ENCODE data around the gene SHB. TPM values are rescaled to one million over a fixed set of nuclear protein-coding genes. Genes with fewer than 3 reads are reported as not detected.

The SHB gene
- total RNA-seq, 2 experiments from 2014 or later: 0.23 to 1.1 TPM

DNA sequence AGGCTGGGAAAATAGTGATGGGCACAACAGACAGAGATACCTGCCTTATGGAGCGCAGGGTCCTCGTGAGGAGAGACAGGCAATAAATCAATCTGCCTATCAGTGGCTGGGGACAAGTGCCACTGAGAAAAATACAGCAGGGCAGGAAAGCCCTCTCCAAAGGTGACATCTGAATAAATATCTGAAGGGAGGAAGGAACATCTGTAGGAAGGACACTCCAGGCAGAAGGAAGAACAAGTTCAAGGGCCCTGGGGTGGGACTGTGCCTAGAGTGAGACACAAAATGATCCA, 111.4 kb downstream of the SHB start:
- no peak for ATAC-seq
- no peak overlapping the region for H3K27ac Mint-ChIP-seq
- no peaks in the 10 kb centered on the region for H3K36me3 Mint-ChIP-seq
- no peaks in the 10 kb centered on the region for H3K27me3 Mint-ChIP-seq
- H3K4me3 Mint-ChIP-seq: no peak overlapping the region
- H3K9me3 Mint-ChIP-seq (ENCODE audit: low read depth): no peaks in the 10 kb centered on the region
- CTCF ChIA-PET: no interaction called here
- peaks cover 34% of the 10 kb centered on the region for H3K4me1 Mint-ChIP-seq
- DNase-seq: no peak

GRCh38 chr9:37956904-37957663, 111.9 kb downstream of the SHB start:
- ATAC-seq (no peak), DNase-seq (no peak)
- no peaks in the 10 kb centered on the region for H3K9me3 Mint-ChIP-seq (ENCODE audit: low read depth)
- CTCF ChIA-PET: no interaction called here
- no peak overlapping the region for H3K4me3 Mint-ChIP-seq
- no peak overlapping the region for H3K27ac Mint-ChIP-seq
- no peaks in the 10 kb centered on the region for H3K27me3 Mint-ChIP-seq
- H3K4me1 Mint-ChIP-seq: peaks cover 38% of the 10 kb centered on the region
- no peaks in the 10 kb centered on the region for H3K36me3 Mint-ChIP-seq

DNA sequence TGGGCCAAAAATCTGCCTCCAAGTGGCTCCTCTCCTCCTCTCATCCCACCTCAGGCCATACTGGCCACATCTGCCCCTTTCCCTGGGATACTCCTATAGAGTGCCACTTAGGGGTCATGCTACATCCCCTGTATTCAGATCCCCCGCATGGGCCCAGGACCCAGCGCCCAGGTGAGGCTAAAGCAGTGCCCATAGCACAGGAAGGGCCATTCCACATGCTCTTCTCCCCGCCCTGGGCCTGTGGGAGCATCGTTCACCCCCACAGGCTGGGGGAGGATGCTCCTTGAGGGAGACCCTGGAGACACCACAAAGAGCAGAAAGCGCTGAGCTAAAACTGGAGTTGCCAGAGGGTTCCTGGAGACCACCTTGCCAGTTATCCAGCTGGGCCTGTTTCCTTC, 112.6 kb downstream of the SHB start:
- Mint-ChIP-seq H3K36me3 (no peaks in the 10 kb centered on the region), H3K4me3 (no peak overlapping the region), H3K27ac (no peak overlapping the region), H3K4me1 (peaks cover 36% of the 10 kb centered on the region), H3K9me3 (ENCODE audit: low read depth) (no peaks in the 10 kb centered on the region), H3K27me3 (no peaks in the 10 kb centered on the region)
- CTCF ChIA-PET: interaction anchor here (1.2 kb wide), 1 partner anchor 131 kb away, joined by 4 read pairs; no protein-coding TSS in a partner anchor
- ATAC-seq (no peak), DNase-seq (no peak)

DNA sequence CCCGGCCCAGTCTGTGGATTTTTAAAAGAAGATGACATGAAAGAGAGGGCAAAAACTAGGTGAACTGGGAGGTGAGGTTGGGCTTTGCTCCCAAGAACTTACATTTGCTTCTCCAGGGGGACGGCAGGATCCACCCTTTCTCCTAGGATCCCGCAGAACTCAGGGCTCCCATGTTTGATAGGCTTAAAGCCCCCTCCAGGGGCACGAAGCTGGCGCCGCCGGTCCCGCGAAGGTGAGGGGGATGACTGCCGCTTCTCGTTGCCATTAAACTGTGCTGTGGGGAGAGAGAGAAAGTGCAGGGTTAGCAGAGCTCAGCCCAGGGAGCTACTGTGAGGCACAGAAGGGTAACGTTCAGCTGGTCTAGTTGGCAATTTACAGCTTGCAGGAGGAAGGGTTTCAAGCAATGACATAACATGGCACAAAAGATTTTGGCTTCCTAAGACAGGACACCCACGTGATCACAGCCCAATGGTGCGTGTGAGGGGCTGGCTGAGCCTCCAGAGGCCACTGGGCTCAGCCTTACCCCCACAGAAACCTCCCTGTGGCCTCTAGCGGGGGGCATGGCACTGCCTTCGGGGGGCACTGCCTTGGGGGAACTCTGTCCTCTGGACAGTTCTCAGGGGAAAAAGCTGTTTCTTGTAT, 113.1 kb downstream of the SHB start:
- Mint-ChIP-seq H3K27me3 (no peaks in the 10 kb centered on the region), H3K9me3 (ENCODE audit: low read depth) (no peaks in the 10 kb centered on the region), H3K4me1 (peaks cover 31% of the 10 kb centered on the region), H3K4me3 (no peak overlapping the region), H3K27ac (no peak overlapping the region), H3K36me3 (no peaks in the 10 kb centered on the region)
- ATAC-seq (no peak), DNase-seq (no peak)
- CTCF ChIA-PET: interaction anchor here (1.2 kb wide), 1 partner anchor 132 kb away, joined by 4 read pairs; no protein-coding TSS in a partner anchor

- H3K4me1 Mint-ChIP-seq: peaks cover 30% of the 10 kb centered on the region
Observed at GRCh38 chr9:37954581-37954981, 114.4 kb downstream of the SHB start.

DNA sequence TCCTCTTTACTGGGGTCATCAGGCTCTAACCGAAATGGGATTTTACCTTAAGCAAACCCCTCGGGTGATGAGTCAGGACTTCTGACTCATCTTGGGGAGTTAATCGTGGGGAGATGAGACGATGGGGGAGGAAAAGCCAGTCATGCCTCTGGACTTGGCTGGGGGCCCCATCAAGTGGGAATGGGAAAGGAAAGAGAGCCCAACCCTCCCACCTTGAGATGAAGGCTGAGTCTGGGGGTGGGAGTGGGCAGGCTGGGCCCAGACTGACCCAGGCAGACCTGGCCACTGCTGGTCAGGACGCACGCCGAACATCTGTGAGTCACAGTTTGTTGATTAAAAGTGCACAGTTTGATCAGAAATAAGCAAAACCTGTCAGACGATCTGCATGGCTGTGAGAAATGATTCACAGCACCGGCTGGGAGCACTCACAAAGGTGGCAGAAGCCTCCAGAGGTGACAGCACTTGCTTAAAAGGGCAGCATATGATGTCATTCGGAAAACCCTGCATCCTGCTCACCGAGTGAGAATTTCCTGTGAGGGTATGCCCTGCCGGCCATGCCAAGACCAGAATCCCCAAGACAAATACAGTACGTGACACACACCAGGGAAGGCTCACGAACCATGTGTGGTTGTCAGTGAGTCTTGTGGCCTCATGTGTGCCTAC, 115.1 kb downstream of the SHB start:
- CTCF ChIA-PET: no interaction called here
- H3K4me1 Mint-ChIP-seq: peaks cover 30% of the 10 kb centered on the region
- ATAC-seq: peak; percentile 77
- DNase-seq: peak; percentile 75
- H3K27ac Mint-ChIP-seq: peak overlapping the region; percentile 74
- no peaks in the 10 kb centered on the region for H3K9me3 Mint-ChIP-seq (ENCODE audit: low read depth)
- no peaks in the 10 kb centered on the region for H3K27me3 Mint-ChIP-seq
- H3K4me3 Mint-ChIP-seq: peak overlapping the region; percentile 20
- H3K36me3 Mint-ChIP-seq: no peaks in the 10 kb centered on the region

More at GRCh38 chr9:37954581-37954981, 114.4 kb downstream of the SHB start:
- DNase-seq (no peak), ATAC-seq (peak; percentile 10)
- no peak overlapping the region for H3K4me3 Mint-ChIP-seq
- peak overlapping the region; percentile 12 for H3K27ac Mint-ChIP-seq
- no peaks in the 10 kb centered on the region for H3K9me3 Mint-ChIP-seq (ENCODE audit: low read depth)
- no peaks in the 10 kb centered on the region for H3K27me3 Mint-ChIP-seq
- CTCF ChIA-PET: no interaction called here
- H3K36me3 Mint-ChIP-seq: no peaks in the 10 kb centered on the region

DNA sequence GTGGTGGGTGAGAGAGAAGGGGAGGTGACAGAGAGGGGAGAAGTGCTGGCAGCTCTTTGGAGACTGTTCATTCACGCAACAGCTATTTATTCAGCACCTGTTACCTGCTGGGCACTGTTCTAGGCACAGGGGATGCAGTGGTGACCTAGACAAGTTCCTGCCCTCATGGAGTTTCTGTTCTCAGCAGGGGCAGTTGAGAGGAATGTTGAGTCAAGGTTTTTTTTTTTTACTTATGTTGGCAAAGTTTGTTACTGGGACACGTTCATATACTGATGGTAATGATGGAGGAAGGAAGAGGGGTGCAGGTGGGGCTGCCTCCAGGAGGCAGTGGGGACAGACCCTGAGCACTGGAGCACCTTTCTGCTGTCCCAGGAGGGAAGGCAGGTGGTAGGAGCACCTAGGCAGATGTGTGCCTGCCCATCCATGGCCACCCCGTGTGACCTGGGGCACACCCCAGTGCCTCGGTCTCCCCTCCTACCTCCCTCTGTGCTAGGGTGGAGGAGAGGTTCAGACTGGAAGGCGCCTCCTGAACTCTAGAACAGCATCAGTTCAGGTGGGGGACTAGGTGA, 115.7 kb downstream of the SHB start:
- no peaks in the 10 kb centered on the region for H3K36me3 Mint-ChIP-seq
- H3K9me3 Mint-ChIP-seq (ENCODE audit: low read depth): no peaks in the 10 kb centered on the region
- peak overlapping the region; percentile 74 for H3K27ac Mint-ChIP-seq
- CTCF ChIA-PET: no interaction called here
- H3K4me1 Mint-ChIP-seq: peaks cover 30% of the 10 kb centered on the region
- H3K4me3 Mint-ChIP-seq: peak overlapping the region; percentile 20
- ATAC-seq (no peak), DNase-seq (no peak)
- H3K27me3 Mint-ChIP-seq: no peaks in the 10 kb centered on the region

GRCh38 chr9:37952731-37953130, 116.3 kb downstream of the SHB start:
- Mint-ChIP-seq H3K27me3 (no peaks in the 10 kb centered on the region), H3K4me1 (peaks cover 30% of the 10 kb centered on the region), H3K36me3 (no peaks in the 10 kb centered on the region), H3K9me3 (ENCODE audit: low read depth) (no peaks in the 10 kb centered on the region), H3K27ac (no peak overlapping the region), H3K4me3 (no peak overlapping the region)
- no peak for DNase-seq
- CTCF ChIA-PET: no interaction called here
- no peak for ATAC-seq

DNA sequence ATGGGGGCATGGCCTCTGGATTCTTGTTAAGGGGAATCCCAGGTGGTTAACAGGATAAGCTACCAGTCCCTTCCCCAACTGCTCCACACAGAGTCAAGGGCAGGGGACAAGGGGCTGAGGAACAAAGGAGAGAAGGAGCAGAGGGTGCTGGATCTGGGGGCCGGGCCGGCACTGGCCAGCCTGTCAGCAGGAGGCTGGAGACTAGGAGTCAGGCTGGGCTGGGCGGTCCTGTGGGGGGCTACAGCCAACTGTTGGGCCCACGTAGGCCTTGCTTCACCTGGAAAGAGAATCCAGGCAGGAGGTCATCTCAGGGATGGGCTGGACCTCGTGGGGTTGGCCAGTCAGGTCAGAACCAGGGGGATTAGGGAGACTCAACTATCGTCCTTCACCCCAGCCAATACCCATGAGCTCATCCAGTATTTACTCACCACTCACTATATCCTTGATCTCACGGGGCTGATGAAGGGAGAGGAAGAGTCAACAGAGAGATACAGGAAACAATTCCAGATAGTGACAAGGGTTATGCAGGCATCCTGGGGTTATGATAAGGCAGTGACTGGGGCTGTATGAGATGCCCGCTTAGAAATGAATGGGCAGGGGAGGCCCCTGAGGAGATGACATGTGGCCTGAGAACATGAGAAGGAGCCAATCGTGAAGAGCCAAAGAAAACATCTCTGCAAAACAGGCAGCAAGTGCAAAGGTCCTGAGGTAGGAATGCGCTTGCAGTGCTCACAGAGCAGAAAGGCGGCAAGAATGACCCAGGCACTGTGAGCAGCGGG, 117.2 kb downstream of the SHB start:
- ATAC-seq (no peak), DNase-seq (no peak)
- Mint-ChIP-seq H3K36me3 (no peaks in the 10 kb centered on the region), H3K27me3 (no peaks in the 10 kb centered on the region), H3K9me3 (ENCODE audit: low read depth) (no peaks in the 10 kb centered on the region), H3K27ac (no peak overlapping the region), H3K4me1 (peaks cover 30% of the 10 kb centered on the region), H3K4me3 (no peak overlapping the region)
- CTCF ChIA-PET: no interaction called here

GRCh38 chr9:37950561-37950960, 118.5 kb downstream of the SHB start:
- no peak overlapping the region for H3K27ac Mint-ChIP-seq
- DNase-seq (no peak), ATAC-seq (no peak)
- H3K9me3 Mint-ChIP-seq (ENCODE audit: low read depth): no peaks in the 10 kb centered on the region
- peaks cover 30% of the 10 kb centered on the region for H3K4me1 Mint-ChIP-seq
- H3K36me3 Mint-ChIP-seq: no peaks in the 10 kb centered on the region
- CTCF ChIA-PET: no interaction called here
- H3K27me3 Mint-ChIP-seq: no peaks in the 10 kb centered on the region
- H3K4me3 Mint-ChIP-seq: no peak overlapping the region

GRCh38 chr9:37949576-37949975, 119.5 kb downstream of the SHB start:
- ATAC-seq: no peak
- H3K36me3 Mint-ChIP-seq: no peaks in the 10 kb centered on the region
- CTCF ChIA-PET: no interaction called here
- no peak for DNase-seq
- H3K4me1 Mint-ChIP-seq: peaks cover 26% of the 10 kb centered on the region
- no peak overlapping the region for H3K27ac Mint-ChIP-seq
- H3K27me3 Mint-ChIP-seq: no peaks in the 10 kb centered on the region
- no peak overlapping the region for H3K4me3 Mint-ChIP-seq
- no peaks in the 10 kb centered on the region for H3K9me3 Mint-ChIP-seq (ENCODE audit: low read depth)

DNA sequence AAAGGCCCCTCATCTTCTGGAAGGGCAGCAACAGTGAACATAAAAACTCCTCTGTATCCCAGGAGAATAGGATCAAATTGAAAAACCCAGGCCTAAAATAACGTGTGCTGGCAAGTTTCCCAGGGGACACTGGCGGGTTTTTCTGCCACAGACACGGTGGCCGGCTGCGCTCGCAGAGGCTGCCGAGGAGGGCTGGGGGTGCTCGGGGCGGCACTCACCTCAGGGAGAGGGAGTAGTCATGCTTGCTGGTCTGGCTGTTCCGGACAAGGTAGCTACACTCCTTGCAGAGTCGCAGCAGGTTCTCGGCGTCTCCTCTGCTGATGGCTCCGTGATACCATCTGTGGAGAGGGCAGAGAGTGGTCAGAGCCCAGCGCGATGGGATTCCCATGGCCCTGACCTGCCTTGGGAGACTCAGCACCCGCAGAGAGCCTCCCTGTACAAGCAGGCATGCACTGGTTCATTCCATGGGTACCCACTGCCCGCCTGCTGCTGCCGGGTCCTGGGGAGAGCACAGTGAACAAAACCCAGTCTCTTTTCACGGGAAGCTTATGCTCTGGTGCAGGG, 120.5 kb downstream of the SHB start:
- ATAC-seq (no peak), DNase-seq (no peak)
- Mint-ChIP-seq H3K4me3 (no peak overlapping the region), H3K36me3 (no peaks in the 10 kb centered on the region), H3K4me1 (peaks cover 15% of the 10 kb centered on the region), H3K27ac (no peak overlapping the region), H3K27me3 (no peaks in the 10 kb centered on the region), H3K9me3 (ENCODE audit: low read depth) (no peaks in the 10 kb centered on the region)
- CTCF ChIA-PET: no interaction called here

- no peak for ATAC-seq
- H3K4me1 Mint-ChIP-seq: peaks cover 10% of the 10 kb centered on the region
- H3K27me3 Mint-ChIP-seq: no peaks in the 10 kb centered on the region
- CTCF ChIA-PET: no interaction called here
- H3K27ac Mint-ChIP-seq: no peak overlapping the region
- no peak for DNase-seq
- H3K36me3 Mint-ChIP-seq: no peaks in the 10 kb centered on the region
- no peaks in the 10 kb centered on the region for H3K9me3 Mint-ChIP-seq (ENCODE audit: low read depth)
- no peak overlapping the region for H3K4me3 Mint-ChIP-seq
Observed at GRCh38 chr9:37947977-37948376, 121.0 kb downstream of the SHB start.
